K562 (cell line): ENCODE results near the gene TRPV6. TPM values are rescaled to one million over a fixed set of nuclear protein-coding genes. Genes with fewer than 3 reads are reported as not detected.

ENCODE experiments used
- ATAC-seq: fragments of 200-7000 bp; cut with Tn5 transposase; 3 replicates; pipeline ENCODE4 v1.9.1; 2020; ENCODE audit warnings: moderate library complexity
- BruUV-seq: library from RNA; stranded (reverse); fragments of 400-500 nt; replicated peaks from 2 replicates; lab custom pipeline; 2021; lab: Mats Ljungman, UMichigan
- CTCF ChIA-PET: fragments of 300-600 bp; formaldehyde crosslinking; extraction: SDS; loops from one replicate; lab custom pipeline; 2021; ENCODE audit warnings: low intra/inter-chr PET ratio; lab: Yijun Ruan, JAX
- POLR2A ChIA-PET: fragments of 300-600, 350-650 bp; sonication (Branson Sonifier 250); formaldehyde crosslinking; extraction: SDS; loops from one replicate; lab custom pipeline; 2021; ENCODE audit warnings: antibody characterized with exemption, inconsistent platforms; lab: Yijun Ruan, JAX
- DNase-seq, 4 experiments: peaks; one replicate each; pipeline versions ENCODE4 v3.0.0 to v3.0.0-alpha.2; 2011 to 2018; ENCODE audit warnings: low spot score in 3 of 4, mixed read lengths in 3 of 4; ENCODE audit errors: extremely low read depth in 1 of 4
- FAIRE-seq: peaks from 2 replicates; lab custom pipeline; 2011; peaks lifted over from hg19 to GRCh38; lab: Jason Lieb, UNC
- H2AFZ ChIP-seq: 2 replicates; pipeline ENCODE4 v1.6.0; 2011; ENCODE audit warnings: low read depth, low read length, control low read depth, inconsistent platforms
- H3K27ac ChIP-seq: fragments of 200-600 bp; 3 replicates; pipeline ENCODE4 v1.8.0; 2011; ENCODE audit warnings: low read depth, mild to moderate bottlenecking, control low read depth, inconsistent platforms, low read length, moderate library complexity, mixed read lengths; ENCODE audit errors: extremely low read depth
- H3K27me3 ChIP-seq, 2 experiments: fragments of 300-600 bp in 1 of 2; 2 replicates in 1 of 2; 3 replicates in 1 of 2; pipeline versions ENCODE4 v1.6.0 to v1.8.0; 2011; ENCODE audit warnings: inconsistent platforms in 2 of 2, low read length in 2 of 2, mild to moderate bottlenecking in 1 of 2, mixed read lengths in 1 of 2, moderate library complexity in 1 of 2; ENCODE audit not compliant: control insufficient read depth in 2 of 2, insufficient read depth in 2 of 2
- H3K36me3 ChIP-seq: fragments of 300-600 bp; 3 replicates; pipeline ENCODE4 v1.8.0; 2011; ENCODE audit warnings: mild to moderate bottlenecking, low read length, inconsistent platforms; ENCODE audit not compliant: control insufficient read depth, insufficient read depth
- H3K4me1 ChIP-seq, 2 experiments: fragments of 200-600 bp in 1 of 2; replicated peaks in 1 of 2; 2 replicates in 1 of 2; 3 replicates in 1 of 2; pipeline versions ENCODE4 v1.5.1 to v1.8.0; 2011; ENCODE audit warnings: inconsistent platforms in 2 of 2, low read length in 2 of 2, mild to moderate bottlenecking in 1 of 2, mixed read lengths in 1 of 2, moderate library complexity in 1 of 2; ENCODE audit not compliant: control insufficient read depth in 2 of 2, insufficient read depth in 2 of 2
- H3K4me2 ChIP-seq: 2 replicates; pipeline ENCODE4 v1.6.1; 2011; ENCODE audit warnings: low read length, control low read depth, inconsistent platforms, mixed read lengths; ENCODE audit not compliant: insufficient read depth
- H3K4me3 ChIP-seq: fragments of 200-600 bp; sonication (generic), shearing (Covaris generic); 2 replicates; pipeline ENCODE4 v1.5.1; 2016; ENCODE audit warnings: control low read depth, inconsistent platforms
- H3K79me2 ChIP-seq: fragments of 200-600 bp; 3 replicates; pipeline ENCODE4 v1.8.0; 2011; ENCODE audit warnings: low read length, inconsistent platforms; ENCODE audit not compliant: control insufficient read depth, insufficient read depth
- H3K9ac ChIP-seq, 2 experiments: 2 replicates each; pipeline versions ENCODE4 v1.6.0 to v1.6.1; 2011; ENCODE audit warnings: low read depth in 2 of 2, low read length in 2 of 2, control low read depth in 1 of 2, inconsistent platforms in 1 of 2, mild to moderate bottlenecking in 1 of 2, mixed read lengths in 1 of 2; ENCODE audit not compliant: insufficient read depth in 1 of 2
- H3K9me1 ChIP-seq: one replicate; pipeline ENCODE4 v1.6.0; 2011; ENCODE audit warnings: inconsistent platforms, mild to moderate bottlenecking, low read length, moderate library complexity; ENCODE audit not compliant: control insufficient read depth, insufficient read depth
- H3K9me3 ChIP-seq: replicated peaks from 2 replicates; pipeline ENCODE4 v1.5.1; 2011; ENCODE audit warnings: low read depth, low read length, inconsistent platforms; ENCODE audit not compliant: control insufficient read depth, insufficient read depth
- H4K20me1 ChIP-seq: replicated peaks from 2 replicates; pipeline ENCODE4 v1.6.1; 2011; ENCODE audit warnings: low read length, inconsistent platforms, mixed read lengths; ENCODE audit not compliant: control insufficient read depth, insufficient read depth
- BDP1 ChIP-seq: IDR thresholded peaks from 3 replicates; pipeline ENCODE4 v1.6.1; 2011; ENCODE audit not compliant: insufficient read length, insufficient read depth
- BRCA1 ChIP-seq, 2 experiments: fragments of 450-650 bp in 1 of 2; sonication (generic) in 1 of 2; formaldehyde crosslinking in 1 of 2; IDR thresholded peaks; 2 replicates each; pipeline versions ENCODE4 v1.5.0 to v1.6.1; 2017 to 2020; ENCODE audit warnings: mild to moderate bottlenecking in 1 of 2, missing genetic modification reagents in 1 of 2
- CHD4 ChIP-seq: fragments of 200-600 bp; sonication (generic); IDR thresholded peaks from 3 replicates; pipeline ENCODE4 v1.6.1; 2012; ENCODE audit warnings: low read depth, mild to moderate bottlenecking, mixed read lengths, low read length, inconsistent platforms; ENCODE audit not compliant: insufficient read depth, insufficient replicate concordance, poor library complexity, severe bottlenecking
- EHMT2 ChIP-seq: fragments of 450-650 bp; IDR thresholded peaks from 2 replicates; pipeline ENCODE4 v1.6.1; 2018; ENCODE audit warnings: antibody characterized with exemption
- EWSR1 ChIP-seq: fragments of 450-650 bp; IDR thresholded peaks from 2 replicates; pipeline ENCODE4 v1.6.1; 2018; ENCODE audit warnings: borderline replicate concordance, mild to moderate bottlenecking, low read depth, moderate library complexity; ENCODE audit not compliant: partially characterized antibody
- GATAD2B ChIP-seq: fragments of 450-650 bp; IDR thresholded peaks from 2 replicates; pipeline ENCODE4 v1.6.1; 2017; ENCODE audit warnings: mild to moderate bottlenecking, borderline replicate concordance
- GTF2A2 ChIP-seq: IDR thresholded peaks from 2 replicates; pipeline ENCODE4 v1.6.1; 2016; ENCODE audit warnings: mild to moderate bottlenecking, missing genetic modification characterization, missing compliant biosample characterization
- HCFC1 ChIP-seq: IDR thresholded peaks from 2 replicates; pipeline ENCODE4 v1.6.1; 2012; ENCODE audit warnings: low read depth, low read length, improper control_type of control experiment
- HDAC1 ChIP-seq, 2 experiments: fragments of 450-650 bp; IDR thresholded peaks; 2 replicates each; pipeline ENCODE4 v1.6.1; 2016 to 2017; ENCODE audit warnings: inconsistent platforms in 1 of 2, mild to moderate bottlenecking in 1 of 2, moderate library complexity in 1 of 2
- KAT7 ChIP-seq: sonication (generic); formaldehyde crosslinking; IDR thresholded peaks from 2 replicates; pipeline ENCODE4 v1.8.0; 2022; ENCODE audit warnings: missing genetic modification reagents, mild to moderate bottlenecking, borderline replicate concordance
- KLF1 ChIP-seq: fragments of 450-650 bp; IDR thresholded peaks from 2 replicates; pipeline ENCODE4 v1.6.1; 2016; ENCODE audit warnings: missing genetic modification characterization, missing compliant biosample characterization
- SMAD3 ChIP-seq: fragments of 450-650 bp; formaldehyde crosslinking; conservative IDR thresholded peaks from 2 replicates; pipeline ENCODE4 v1.4.0; 2020; ENCODE audit warnings: mild to moderate bottlenecking
- SRSF7 ChIP-seq: fragments of 200-400 bp; formaldehyde crosslinking; optimal IDR thresholded peaks from 2 replicates; pipeline ENCODE3; 2017; ENCODE audit warnings: mild to moderate bottlenecking, low read depth, low read length
- SUPT5H ChIP-seq: fragments of 450-650 bp; IDR thresholded peaks from 2 replicates; pipeline ENCODE4 v1.6.1; 2016
- TAF1 ChIP-seq: IDR thresholded peaks from 2 replicates; pipeline ENCODE4 v1.6.1; 2011; ENCODE audit warnings: mild to moderate bottlenecking, low read length, moderate library complexity; ENCODE audit not compliant: insufficient read depth, control insufficient read depth, severe bottlenecking; ENCODE audit errors: extremely low read depth
- ZFP30 ChIP-seq: fragments of 250-450 bp; sonication (Bioruptor Pico); IDR thresholded peaks from 2 replicates; pipeline ENCODE4 v1.8.0; 2022; ENCODE audit warnings: moderate library complexity, mild to moderate bottlenecking, inconsistent platforms, borderline replicate concordance
- ZNF76 ChIP-seq: fragments of 250-450 bp; sonication (Bioruptor Pico); IDR thresholded peaks from 2 replicates; pipeline ENCODE4 v1.4.0; 2020; ENCODE audit warnings: mild to moderate bottlenecking, moderate library complexity, borderline replicate concordance
- ZNF830 ChIP-seq: fragments of 250-450 bp; sonication (Bioruptor Pico); IDR thresholded peaks from 2 replicates; pipeline ENCODE4 v1.5.0; 2021; ENCODE audit warnings: mild to moderate bottlenecking
- WGBS: fragments of 100-300 bp; shearing (Covaris generic); methylation state at CpG from one replicate; pipeline ENCODE4 v1.1.6; 2016; ENCODE audit warnings: low coverage, mixed read lengths; ENCODE audit not compliant: insufficient coverage; ENCODE audit errors: missing lambda C conversion rate; 5-methylcytosine and 5-hydroxymethylcytosine counted together
- in situ Hi-C: fragments of 300-500 bp; cut with MboI; formaldehyde crosslinking; loops from 4 replicates; pipeline ENCODE4 v1.15.0; 2018; ENCODE audit warnings: inconsistent platforms, mixed read lengths
- intact Hi-C: fragments of 100-400 bp; cut with micrococcal nuclease; formaldehyde crosslinking; loops from 2 replicates; pipeline ENCODE4 v1.14.2; 2022
- polyA plus RNA-seq, 8 experiments: library from polyadenylated mRNA; depleted of rRNA in 4 of 8; stranded (reverse) in 5 of 8; unstranded in 3 of 8; fragments of >200 nt; fragmentation: Nextera tagmentation in 2 of 8; fragmentation: Illumina TruSeq in 1 of 8; extraction: Ambion mirVana in 2 of 8; extraction: Trizol in 1 of 8; gene quantifications; 2 replicates each; pipeline versions ENCODE4 v1.2.1 to v1.2.3, GENCODE V29; 2011 to 2014; ENCODE audit warnings: inconsistent platforms in 1 of 8, missing spikeins in 1 of 8
- total RNA-seq, 7 experiments: library from RNA; depleted of rRNA in 6 of 7; stranded (reverse); fragments of >200 nt in 6 of 7; fragmentation: Illumina TruSeq in 2 of 7; extraction: Trizol in 2 of 7; gene quantifications; 2 replicates each; pipeline versions ENCODE4 v1.2.1 to v1.2.3, GENCODE V29; 2011 to 2021; ENCODE audit warnings: low replicate concordance in 1 of 7
- TF ChIP-seq, protein P1 (sequence below): fragments of 250-450 bp; sonication (Bioruptor Pico); IDR thresholded peaks from 2 replicates; pipeline ENCODE4 v1.4.0; 2020

The TRPV6 gene
- total and polyA plus RNA-seq, 9 of the 15 experiments (the other 6 are each of a cell fraction or from before 2014, with no cell fraction given), result 0.04 to 0.36 (median 0.11) TPM

DNA sequence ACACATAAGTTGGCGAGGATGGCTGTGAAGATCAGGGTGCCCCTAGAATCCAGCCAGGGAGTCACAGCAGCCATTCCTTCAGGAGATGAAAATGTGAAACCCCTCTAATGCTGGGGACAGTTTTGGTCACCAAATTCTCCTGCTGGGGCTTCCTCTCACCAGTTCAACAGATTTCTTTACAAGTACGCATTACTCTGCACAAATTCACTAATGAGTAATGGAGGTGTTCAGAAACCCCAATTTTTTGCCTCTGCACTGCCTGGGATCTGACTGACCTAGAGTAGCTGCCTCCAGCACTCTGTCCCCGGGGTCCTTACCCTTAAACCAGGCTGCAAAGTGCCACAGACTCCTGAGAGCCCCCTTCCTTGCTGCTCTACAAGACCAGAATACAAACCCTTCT, 31.9 kb upstream of the TRPV6 start:
- Histone ChIP-seq H3K4me3 (no peak overlapping the region), H3K9ac (no peak overlapping the region), H3K27ac (no peak overlapping the region), H3K4me2 (no peak overlapping the region), H3K27me3 (peaks cover 10 to 44% of the 10 kb centered on the region in 2 experiments; a peak in 4 of 5 replicates), H3K9me3 (no peaks in the 10 kb centered on the region), H3K36me3 (no peaks in the 10 kb centered on the region), H3K9me1 (no peaks in the 10 kb centered on the region), H2AFZ (no peak overlapping the region), H3K4me1 (no peaks in the 10 kb centered on the region), H4K20me1 (no peaks in the 10 kb centered on the region), H3K79me2 (no peaks in the 10 kb centered on the region)
- in situ Hi-C loops (no loop called here), intact Hi-C loops (no loop called here)
- WGBS, result 0% methylated on average over 3 of the region's 3 CpGs
- no peak for FAIRE-seq
- BruUV-seq, result no TSS peak
- DNase-seq, result no peak
- CTCF ChIA-PET, result interaction anchor here (1.2 kb wide), 1 partner anchor 94 kb away, joined by 4 read pairs; no protein-coding TSS in a partner anchor
- POLR2A ChIA-PET, result no interaction called here
- TF ChIP-seq EHMT2 (no peak), ZNF76 (CRISPR knock-in tag) (no peak), SUPT5H (no peak), HCFC1 (no peak), HDAC1 (IDR thresholded peaks at IDR 0.05) (no peak), ZFP30 (CRISPR knock-in tag) (no peak), BRCA1 (IDR thresholded peaks at IDR 0.05) (no peak), BRCA1 (CRISPR knock-in tag; IDR thresholded peaks at IDR 0.05) (no peak), KLF1 (tag) (no peak), ZNF830 (CRISPR knock-in tag) (no peak), GATAD2B (no peak), BDP1 (no peak), SMAD3 (no peak), SRSF7 (no peak), KAT7 (CRISPR knock-in tag) (no peak), TAF1 (no peak), EWSR1 (no peak), GTF2A2 (tag) (no peak), CHD4 (no peak)
- TF ChIP-seq, protein P1, sequence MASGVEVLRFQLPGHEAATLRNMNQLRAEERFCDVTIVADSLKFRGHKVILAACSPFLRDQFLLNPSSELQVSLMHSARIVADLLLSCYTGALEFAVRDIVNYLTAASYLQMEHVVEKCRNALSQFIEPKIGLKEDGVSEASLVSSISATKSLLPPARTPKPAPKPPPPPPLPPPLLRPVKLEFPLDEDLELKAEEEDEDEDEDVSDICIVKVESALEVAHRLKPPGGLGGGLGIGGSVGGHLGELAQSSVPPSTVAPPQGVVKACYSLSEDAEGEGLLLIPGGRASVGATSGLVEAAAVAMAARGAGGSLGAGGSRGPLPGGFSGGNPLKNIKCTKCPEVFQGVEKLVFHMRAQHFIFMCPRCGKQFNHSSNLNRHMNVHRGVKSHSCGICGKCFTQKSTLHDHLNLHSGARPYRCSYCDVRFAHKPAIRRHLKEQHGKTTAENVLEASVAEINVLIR (CRISPR knock-in tag), result no peak
- ATAC-seq, result no peak
